Coronary artery (tissue), 2 donors: ENCODE data around the gene RFTN1.

Experiments used
- DNase-seq: peaks from one replicate; pipeline ENCODE4 v3.0.0-alpha.2; 2017; ENCODE audit warnings: low spot score
- H3K27ac ChIP-seq, 2 donors: fragments of 200-600 bp; sonication (generic); one replicate each; pipeline ENCODE4 v1.5.1; 2016 to 2019
- H3K4me3 ChIP-seq: fragments of 200-600 bp; sonication (generic); 2 replicates; pipeline ENCODE4 v1.5.1; 2016; ENCODE audit warnings: mild to moderate bottlenecking, moderate library complexity
- CTCF ChIP-seq: fragments of 200-600 bp; sonication (generic); IDR thresholded peaks from one replicate; pipeline ENCODE4 v1.5.1; 2019; ENCODE audit warnings: antibody characterized with exemption

Gene RFTN1

GRCh38 chr3:16300307-16300706, 213.2 kb downstream of the RFTN1 start:
- H3K4me3 ChIP-seq = no peak overlapping the region
- TF ChIP-seq CTCF = no peak
- DNase-seq = no peak
- H3K27ac ChIP-seq = no peak overlapping the region

- no peak overlapping the region for H3K4me3 ChIP-seq
- no peak overlapping the region for H3K27ac ChIP-seq
- no peak for TF ChIP-seq CTCF
- DNase-seq = no peak
These were observed 213.8 kb downstream of the RFTN1 start for GRCh38 chr3:16299746-16300145.

- no peak overlapping the region for H3K27ac ChIP-seq
- no peak for DNase-seq
- no peak for TF ChIP-seq CTCF
These were observed 214.6 kb downstream of the RFTN1 start for GRCh38 chr3:16298891-16299290.

GRCh38 chr3:16297997-16298885, 215.3 kb downstream of the RFTN1 start:
- no peak for DNase-seq
- no peak for TF ChIP-seq CTCF
- H3K4me3 ChIP-seq = no peak overlapping the region
- H3K27ac ChIP-seq = no peak overlapping the region

More at GRCh38 chr3:16298891-16299290, 214.6 kb downstream of the RFTN1 start:
- H3K4me3 ChIP-seq = no peak overlapping the region

GRCh38 chr3:16295298-16295890, 218.1 kb downstream of the RFTN1 start:
- no peak for DNase-seq
- no peak overlapping the region for H3K4me3 ChIP-seq
- no peak for TF ChIP-seq CTCF
- H3K27ac ChIP-seq = no peak overlapping the region

- no peak for DNase-seq
- TF ChIP-seq CTCF = no peak
- H3K27ac ChIP-seq = no peak overlapping the region
These were observed 218.7 kb downstream of the RFTN1 start for GRCh38 chr3:16294844-16295243.

GRCh38 chr3:16290827-16291196, 222.7 kb downstream of the RFTN1 start:
- no peak for DNase-seq
- H3K4me3 ChIP-seq = no peak overlapping the region
- no peak for TF ChIP-seq CTCF
- H3K27ac ChIP-seq = no peak overlapping the region

More at GRCh38 chr3:16294844-16295243, 218.7 kb downstream of the RFTN1 start:
- no peak overlapping the region for H3K4me3 ChIP-seq
